ACC112 (cell line): ENCODE data around the gene PRPSAP2.
"Not testable (repeated sequence)": the region's sequence is repeated elsewhere in the genome, so short reads cannot be mapped to it uniquely, and the experiment has no call there.

Experiments
- H2AFZ ChIP-seq: fragments of 200-600 bp; sonication (generic); one replicate; pipeline ENCODE4 v1.6.0; 2017; ENCODE audit warnings: antibody characterized with exemption, low read length; ENCODE audit not compliant: unreplicated experiment
- H3K27ac ChIP-seq: fragments of 200-600 bp; sonication (generic); 2 replicates; pipeline ENCODE4 v1.5.1; 2014; ENCODE audit warnings: low read depth, mild to moderate bottlenecking, antibody characterized with exemption, low read length, moderate library complexity
- H3K27me3 ChIP-seq: fragments of 200-600 bp; sonication (generic); 2 replicates; pipeline ENCODE4 v1.6.1; 2014; ENCODE audit warnings: mild to moderate bottlenecking, antibody characterized with exemption, low read length, moderate library complexity, mixed read lengths; ENCODE audit not compliant: insufficient read depth
- H3K36me3 ChIP-seq: fragments of 200-600 bp; sonication (generic); 2 replicates; pipeline ENCODE4 v1.6.1; 2016; ENCODE audit warnings: mild to moderate bottlenecking, antibody characterized with exemption, low read length, moderate library complexity, mixed read lengths; ENCODE audit not compliant: insufficient read depth
- H3K4me1 ChIP-seq: fragments of 200-600 bp; sonication (generic); one replicate; pipeline ENCODE4 v1.6.1; 2016; ENCODE audit warnings: low read length, mixed read lengths; ENCODE audit not compliant: insufficient read depth, unreplicated experiment, control insufficient read depth
- H3K4me3 ChIP-seq: fragments of 200-600 bp; sonication (generic); 2 replicates; pipeline ENCODE4 v1.5.1; 2014; ENCODE audit warnings: mild to moderate bottlenecking, low read depth, low read length
- H3K79me2 ChIP-seq: fragments of 200-600 bp; sonication (generic); one replicate; pipeline ENCODE4 v1.6.0; 2016; ENCODE audit warnings: low read length; ENCODE audit not compliant: control insufficient read depth, unreplicated experiment, insufficient read depth

Gene PRPSAP2

DNA sequence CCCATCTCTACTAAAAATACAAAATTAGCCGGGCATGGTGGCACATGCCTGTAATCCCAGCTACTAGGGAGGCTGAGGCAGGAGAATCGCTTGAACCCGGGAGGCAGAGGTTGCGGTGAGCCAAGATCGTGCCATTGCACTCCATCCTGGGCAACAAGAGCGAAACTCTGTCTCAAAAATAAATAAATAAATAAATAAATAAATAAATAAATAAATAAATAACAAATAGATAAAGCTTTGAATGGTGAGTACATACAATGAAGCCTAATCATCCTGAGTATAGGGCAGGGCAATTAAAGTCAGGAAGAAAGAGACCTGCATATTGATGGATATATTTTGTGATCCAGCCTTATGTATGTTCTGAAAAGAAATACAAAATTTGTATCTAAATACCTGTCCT, 98.1 kb downstream of the PRPSAP2 start:
- H3K4me3 ChIP-seq, H3K36me3 ChIP-seq, H3K27me3 ChIP-seq, H2AFZ ChIP-seq, H3K27ac ChIP-seq, H3K4me1 ChIP-seq, H3K79me2 ChIP-seq: not testable (repeated sequence)

DNA sequence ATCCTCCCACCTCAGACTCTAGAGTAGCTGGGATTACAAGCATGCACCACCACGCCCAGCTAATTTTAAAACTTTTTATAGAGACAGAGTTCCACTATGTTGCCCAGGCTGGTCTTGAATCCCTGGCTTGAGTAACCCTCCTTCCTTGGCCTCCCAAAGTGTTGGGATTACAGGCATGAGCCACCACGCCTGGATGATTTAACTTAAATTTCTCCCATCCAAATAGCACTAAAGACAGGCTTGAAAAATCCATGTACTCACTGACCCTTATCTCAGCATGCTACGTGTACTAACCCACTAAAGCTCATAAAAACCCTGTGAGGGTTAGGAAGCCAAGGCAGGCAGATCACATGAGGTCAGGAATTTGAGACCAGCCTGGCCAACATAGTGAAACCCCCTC, 98.7 kb downstream of the PRPSAP2 start:
- Histone ChIP-seq H2AFZ (no peak overlapping the region), H3K4me3 (no peak overlapping the region)

DNA sequence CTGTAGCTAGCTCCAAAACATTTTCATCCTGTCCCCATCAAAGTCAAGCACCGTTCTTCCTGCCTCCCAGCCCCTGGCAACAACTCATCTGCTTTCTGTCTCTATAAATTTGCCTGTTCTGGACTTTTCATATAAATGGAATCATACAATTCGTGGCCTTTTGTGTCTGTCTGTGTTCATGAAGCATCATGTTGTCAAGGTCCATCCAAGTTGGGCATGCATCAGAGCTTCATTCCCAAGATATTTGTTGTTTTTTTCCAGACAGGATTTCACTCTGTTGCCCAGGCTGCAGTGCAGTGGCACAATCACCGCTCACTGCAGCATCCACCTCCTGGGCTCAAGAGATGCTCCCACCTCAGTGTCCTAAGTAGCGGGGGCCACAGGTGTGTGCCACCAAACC, 99.9 kb downstream of the PRPSAP2 start:
- H3K79me2 ChIP-seq, result no peaks in the 10 kb centered on the region
- no peak overlapping the region for H3K27ac ChIP-seq

More for the DNA sequence above, 98.7 kb downstream of the PRPSAP2 start:
- Histone ChIP-seq H3K4me1 (no peaks in the 10 kb centered on the region), H3K36me3 (no peaks in the 10 kb centered on the region), H3K79me2 (no peaks in the 10 kb centered on the region), H3K27me3 (no peaks in the 10 kb centered on the region), H3K27ac (no peak overlapping the region)

DNA sequence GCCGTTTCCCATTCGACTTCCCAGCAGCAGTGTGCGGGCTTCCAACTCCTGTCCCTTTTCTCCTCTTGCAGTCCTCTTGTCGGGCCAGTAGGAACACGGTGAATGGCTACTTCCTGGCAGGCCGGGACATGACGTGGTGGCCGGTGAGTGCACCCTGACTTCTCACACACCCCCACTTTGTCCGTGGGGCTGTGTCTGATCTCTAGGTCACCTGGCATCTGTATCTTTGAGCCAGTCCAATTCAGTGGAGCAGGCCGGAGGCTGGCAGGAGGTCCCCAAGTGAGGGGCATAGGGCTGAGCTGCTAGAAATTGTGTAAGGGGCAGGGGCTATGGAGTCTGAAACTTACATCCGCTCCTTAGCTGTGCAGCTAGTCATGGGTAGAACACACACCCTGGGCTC, 100.7 kb downstream of the PRPSAP2 start:
- peaks cover 15% of the 10 kb centered on the region for H3K4me1 ChIP-seq
- no peaks in the 10 kb centered on the region for H3K27me3 ChIP-seq
- H3K4me3 ChIP-seq, result no peak overlapping the region
- H2AFZ ChIP-seq, result no peak overlapping the region
- H3K27ac ChIP-seq, result no peak overlapping the region
- no peaks in the 10 kb centered on the region for H3K36me3 ChIP-seq
- no peaks in the 10 kb centered on the region for H3K79me2 ChIP-seq

More for the DNA sequence above, 99.9 kb downstream of the PRPSAP2 start:
- Histone ChIP-seq H3K4me3 (no peak overlapping the region), H2AFZ (no peak overlapping the region), H3K4me1 (peaks cover 11% of the 10 kb centered on the region), H3K36me3 (no peaks in the 10 kb centered on the region), H3K27me3 (no peaks in the 10 kb centered on the region)

DNA sequence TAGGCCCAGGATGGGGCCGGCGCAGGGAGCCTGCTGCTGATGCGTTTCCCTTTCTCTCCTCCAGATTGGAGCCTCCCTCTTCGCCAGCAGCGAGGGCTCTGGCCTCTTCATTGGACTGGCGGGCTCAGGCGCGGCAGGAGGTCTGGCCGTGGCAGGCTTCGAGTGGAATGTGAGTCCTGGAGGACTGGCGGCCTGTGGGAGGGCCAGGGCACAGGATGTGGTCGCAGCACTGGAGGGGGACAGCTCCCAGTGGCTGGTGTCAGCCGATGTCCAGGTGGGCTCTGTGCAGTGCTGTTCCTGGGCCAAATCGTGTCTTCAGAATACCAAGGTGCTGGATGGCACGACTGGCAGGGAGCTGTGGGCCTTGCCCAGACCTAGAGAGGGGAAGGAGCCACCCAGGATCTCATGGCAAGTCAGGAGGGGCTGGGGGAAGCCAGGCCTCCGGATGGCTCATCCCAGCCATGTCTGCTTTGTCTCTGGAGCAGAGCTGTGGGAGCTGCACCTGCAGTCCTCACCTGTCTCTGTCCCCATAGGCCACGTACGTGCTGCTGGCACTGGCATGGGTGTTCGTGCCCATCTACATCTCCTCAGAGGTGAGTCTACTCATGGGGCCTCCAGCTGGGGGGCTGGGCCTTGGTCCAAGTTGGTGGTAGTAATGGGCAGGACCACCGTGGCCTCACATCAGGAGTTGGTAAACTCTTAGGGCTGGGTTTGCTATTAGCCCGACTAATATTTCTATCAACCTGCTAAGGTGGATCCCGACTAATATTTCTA, 101.3 kb downstream of the PRPSAP2 start:
- no peak overlapping the region for H3K4me3 ChIP-seq
- no peaks in the 10 kb centered on the region for H3K79me2 ChIP-seq
- H2AFZ ChIP-seq, result no peak overlapping the region
- peaks cover 15% of the 10 kb centered on the region for H3K4me1 ChIP-seq
- no peaks in the 10 kb centered on the region for H3K36me3 ChIP-seq
- no peak overlapping the region for H3K27ac ChIP-seq
- no peaks in the 10 kb centered on the region for H3K27me3 ChIP-seq

DNA sequence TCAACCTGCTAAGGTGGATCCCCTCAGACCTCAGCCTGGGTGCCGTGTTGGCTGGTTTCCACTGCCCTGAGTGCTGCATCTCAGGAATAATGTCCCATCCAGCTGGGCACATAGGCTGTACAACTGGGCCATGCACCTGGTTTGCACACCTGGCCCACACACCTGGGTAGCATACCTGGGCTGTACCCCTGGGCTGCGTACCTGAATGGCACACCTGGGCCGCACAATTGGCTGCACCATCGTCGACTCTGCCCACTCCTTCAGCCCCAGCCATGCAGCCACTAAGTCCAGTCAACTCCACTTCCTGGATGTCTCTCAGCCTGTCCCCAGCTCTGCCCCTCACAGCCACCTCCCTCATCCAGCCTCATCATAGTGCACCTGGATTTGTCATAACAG, 101.9 kb downstream of the PRPSAP2 start:
- Histone ChIP-seq H3K27me3 (no peaks in the 10 kb centered on the region), H3K79me2 (no peaks in the 10 kb centered on the region), H3K4me1 (peaks cover 15% of the 10 kb centered on the region), H3K36me3 (no peaks in the 10 kb centered on the region), H3K27ac (no peak overlapping the region), H2AFZ (no peak overlapping the region), H3K4me3 (no peak overlapping the region)

DNA sequence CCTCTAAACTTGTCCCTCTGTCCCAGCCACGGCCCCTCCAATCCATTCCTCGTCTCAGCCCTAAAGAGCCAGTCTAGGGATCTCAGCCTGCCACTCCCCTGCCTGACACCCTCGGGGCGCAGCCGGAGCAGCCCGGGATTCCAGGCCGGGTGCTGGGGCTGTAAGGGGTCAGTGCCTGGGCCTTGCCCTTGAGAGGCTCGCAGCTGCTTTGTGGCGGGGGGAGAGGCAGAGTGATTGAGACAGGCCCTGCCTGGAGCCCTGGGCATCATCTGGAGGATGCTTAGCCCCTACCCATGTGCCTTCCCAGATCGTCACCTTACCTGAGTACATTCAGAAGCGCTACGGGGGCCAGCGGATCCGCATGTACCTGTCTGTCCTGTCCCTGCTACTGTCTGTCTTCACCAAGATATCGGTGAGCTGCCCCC, 102.3 kb downstream of the PRPSAP2 start:
- Histone ChIP-seq H3K79me2 (no peaks in the 10 kb centered on the region), H3K4me3 (no peak overlapping the region), H3K36me3 (no peaks in the 10 kb centered on the region), H3K27me3 (no peaks in the 10 kb centered on the region), H3K27ac (no peak overlapping the region), H3K4me1 (peaks cover 15% of the 10 kb centered on the region), H2AFZ (no peak overlapping the region)

DNA sequence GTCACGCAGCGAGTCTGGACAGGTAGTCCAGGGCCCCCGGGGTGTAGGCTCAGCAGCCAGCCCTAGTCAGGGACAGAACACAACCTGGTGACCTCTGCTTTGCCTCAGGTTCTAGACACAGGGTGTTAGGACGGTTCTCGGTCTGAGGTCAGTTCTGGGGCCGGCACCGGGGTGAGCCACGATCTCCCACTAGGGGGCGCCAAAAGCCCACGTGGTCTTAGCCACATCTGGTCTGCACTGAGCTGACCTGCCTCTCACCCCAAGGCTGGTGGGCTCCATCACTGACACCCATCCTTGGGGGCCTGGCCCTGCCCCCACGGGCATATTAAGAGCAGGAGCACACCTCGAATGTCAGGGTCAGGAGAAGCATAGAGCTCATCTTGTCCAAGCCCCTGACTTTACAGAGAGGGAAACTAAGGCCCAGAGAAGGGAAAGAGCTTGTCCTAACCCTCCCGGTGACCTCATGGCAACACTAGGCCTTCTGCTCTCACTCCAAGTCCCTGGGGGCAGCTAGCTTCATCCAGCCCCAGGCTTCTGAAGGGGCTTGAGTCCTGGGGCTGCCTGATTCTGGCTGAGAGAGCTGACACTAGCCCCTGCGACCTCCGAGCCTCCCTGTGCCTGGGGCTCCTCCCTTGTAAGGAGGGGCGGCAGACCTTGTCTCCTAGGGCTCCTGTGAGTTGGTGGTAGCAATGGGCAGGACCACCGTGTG, 103.0 kb downstream of the PRPSAP2 start:
- Histone ChIP-seq H3K36me3 (no peaks in the 10 kb centered on the region), H3K27ac (peak overlapping the region; percentile 9; the same call in 1 of the 2 replicates), H2AFZ (no peak overlapping the region), H3K4me1 (peaks cover 15% of the 10 kb centered on the region), H3K27me3 (no peaks in the 10 kb centered on the region), H3K79me2 (no peaks in the 10 kb centered on the region), H3K4me3 (no peak overlapping the region)

DNA sequence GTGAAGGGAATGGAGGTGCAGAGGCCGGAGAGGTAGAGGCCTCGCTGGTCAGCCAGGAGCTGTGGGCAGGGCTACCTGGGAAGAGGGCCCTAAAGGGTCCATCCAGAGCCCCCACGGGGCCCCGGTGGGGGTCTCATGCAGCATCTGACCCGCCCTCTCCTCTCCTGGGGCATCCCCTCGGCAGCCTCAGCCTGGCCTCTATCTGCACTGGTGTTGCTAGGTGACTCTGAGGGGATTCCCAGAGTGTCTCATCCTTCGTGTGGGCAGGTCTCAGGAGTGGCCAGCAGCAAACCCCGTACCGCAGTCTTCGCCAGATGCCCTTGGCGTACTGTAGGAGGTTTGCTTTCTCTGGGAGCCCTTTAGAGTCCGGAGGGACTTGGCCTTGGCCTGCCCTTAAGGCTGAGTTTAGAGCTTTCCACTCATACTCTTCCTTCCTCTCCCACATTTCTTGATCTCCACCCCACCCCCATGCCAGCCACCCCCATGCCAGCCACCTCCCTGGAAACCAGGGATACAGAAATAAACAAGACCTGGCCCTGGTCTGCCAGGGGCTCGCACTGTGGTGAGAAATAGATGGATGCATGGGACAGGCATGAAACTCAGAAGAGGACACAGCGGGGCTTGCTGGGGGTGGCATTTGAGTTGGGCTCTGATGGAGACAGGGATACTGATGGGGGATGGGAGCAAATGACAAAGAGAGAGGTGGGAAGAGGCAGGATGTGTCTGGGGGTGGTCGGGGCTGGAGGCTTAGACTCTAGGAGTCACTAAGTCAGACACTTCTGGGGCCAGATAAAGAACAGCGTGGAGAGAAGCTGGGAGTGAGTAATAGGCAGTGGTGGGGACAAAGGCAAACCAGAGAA, 103.9 kb downstream of the PRPSAP2 start:
- no peaks in the 10 kb centered on the region for H3K79me2 ChIP-seq
- H3K4me1 ChIP-seq, result peaks cover 15% of the 10 kb centered on the region
- H3K36me3 ChIP-seq, result no peaks in the 10 kb centered on the region
- peak overlapping the region; percentile 68; the same call in 1 of the 2 replicates for H3K27ac ChIP-seq
- no peak overlapping the region for H2AFZ ChIP-seq
- no peak overlapping the region for H3K4me3 ChIP-seq
- H3K27me3 ChIP-seq, result no peaks in the 10 kb centered on the region

DNA sequence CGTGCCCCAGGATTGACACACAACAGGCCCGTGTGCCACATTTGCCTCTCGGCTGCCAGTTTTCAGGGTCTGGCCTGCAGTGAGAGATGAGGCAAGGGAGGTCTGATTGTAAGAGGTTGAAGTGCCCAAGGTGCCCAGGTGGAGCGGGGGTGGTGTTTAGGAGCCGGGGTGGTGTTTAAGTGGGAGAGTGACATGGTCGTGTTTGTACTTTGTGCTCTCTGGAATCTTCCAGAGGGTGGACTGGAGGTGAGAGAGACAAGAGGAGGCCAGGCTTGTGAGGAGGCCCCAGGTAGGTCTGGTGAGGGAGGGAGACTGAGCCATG, 104.5 kb downstream of the PRPSAP2 start:
- no peak overlapping the region for H3K4me3 ChIP-seq
- H3K27ac ChIP-seq, result peak overlapping the region; percentile 68; the same call in 1 of the 2 replicates
- H2AFZ ChIP-seq, result no peak overlapping the region

More for the DNA sequence above, 104.5 kb downstream of the PRPSAP2 start:
- no peaks in the 10 kb centered on the region for H3K36me3 ChIP-seq
- peaks cover 18% of the 10 kb centered on the region for H3K4me1 ChIP-seq
- H3K27me3 ChIP-seq, result no peaks in the 10 kb centered on the region
- H3K79me2 ChIP-seq, result no peaks in the 10 kb centered on the region
